ENCODE measurements around the gene FADS2. TPM values are rescaled to one million over a fixed set of nuclear protein-coding genes. Genes with fewer than 3 reads are reported as not detected.

FADS2 gene
- total and polyA plus RNA-seq, 10 of the 15 experiments (the other 5 are each of a cell fraction or from before 2014, with no cell fraction given) = 3.3 to 313 (median 149) TPM

DNA sequence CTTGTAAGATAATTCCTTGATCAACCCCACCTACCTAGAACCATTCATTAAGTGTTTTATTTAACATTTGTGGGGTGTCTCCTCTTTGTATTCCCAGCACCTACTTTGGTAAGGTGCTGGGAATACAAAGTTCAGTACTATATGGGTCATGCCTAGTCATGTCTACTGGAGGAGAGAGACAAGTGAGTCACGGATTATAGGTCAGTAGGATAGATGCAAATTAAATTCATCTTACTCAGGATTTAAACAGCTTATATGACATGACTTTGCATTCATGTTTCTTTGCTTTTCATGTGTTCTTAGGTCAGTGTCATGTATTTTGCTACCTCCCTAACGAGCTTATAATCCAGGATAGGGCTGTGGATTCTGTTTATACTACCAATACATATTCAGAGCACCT, 7.9 kb upstream of the FADS2 start (continued):
- TF ChIP-seq, protein P1, sequence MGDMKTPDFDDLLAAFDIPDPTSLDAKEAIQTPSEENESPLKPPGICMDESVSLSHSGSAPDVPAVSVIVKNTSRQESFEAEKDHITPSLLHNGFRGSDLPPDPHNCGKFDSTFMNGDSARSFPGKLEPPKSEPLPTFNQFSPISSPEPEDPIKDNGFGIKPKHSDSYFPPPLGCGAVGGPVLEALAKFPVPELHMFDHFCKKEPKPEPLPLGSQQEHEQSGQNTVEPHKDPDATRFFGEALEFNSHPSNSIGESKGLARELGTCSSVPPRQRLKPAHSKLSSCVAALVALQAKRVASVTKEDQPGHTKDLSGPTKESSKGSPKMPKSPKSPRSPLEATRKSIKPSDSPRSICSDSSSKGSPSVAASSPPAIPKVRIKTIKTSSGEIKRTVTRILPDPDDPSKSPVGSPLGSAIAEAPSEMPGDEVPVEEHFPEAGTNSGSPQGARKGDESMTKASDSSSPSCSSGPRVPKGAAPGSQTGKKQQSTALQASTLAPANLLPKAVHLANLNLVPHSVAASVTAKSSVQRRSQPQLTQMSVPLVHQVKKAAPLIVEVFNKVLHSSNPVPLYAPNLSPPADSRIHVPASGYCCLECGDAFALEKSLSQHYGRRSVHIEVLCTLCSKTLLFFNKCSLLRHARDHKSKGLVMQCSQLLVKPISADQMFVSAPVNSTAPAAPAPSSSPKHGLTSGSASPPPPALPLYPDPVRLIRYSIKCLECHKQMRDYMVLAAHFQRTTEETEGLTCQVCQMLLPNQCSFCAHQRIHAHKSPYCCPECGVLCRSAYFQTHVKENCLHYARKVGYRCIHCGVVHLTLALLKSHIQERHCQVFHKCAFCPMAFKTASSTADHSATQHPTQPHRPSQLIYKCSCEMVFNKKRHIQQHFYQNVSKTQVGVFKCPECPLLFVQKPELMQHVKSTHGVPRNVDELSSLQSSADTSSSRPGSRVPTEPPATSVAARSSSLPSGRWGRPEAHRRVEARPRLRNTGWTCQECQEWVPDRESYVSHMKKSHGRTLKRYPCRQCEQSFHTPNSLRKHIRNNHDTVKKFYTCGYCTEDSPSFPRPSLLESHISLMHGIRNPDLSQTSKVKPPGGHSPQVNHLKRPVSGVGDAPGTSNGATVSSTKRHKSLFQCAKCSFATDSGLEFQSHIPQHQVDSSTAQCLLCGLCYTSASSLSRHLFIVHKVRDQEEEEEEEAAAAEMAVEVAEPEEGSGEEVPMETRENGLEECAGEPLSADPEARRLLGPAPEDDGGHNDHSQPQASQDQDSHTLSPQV (IDR thresholded peaks at IDR 0.05) = no peak
- TF ChIP-seq, protein P2, sequence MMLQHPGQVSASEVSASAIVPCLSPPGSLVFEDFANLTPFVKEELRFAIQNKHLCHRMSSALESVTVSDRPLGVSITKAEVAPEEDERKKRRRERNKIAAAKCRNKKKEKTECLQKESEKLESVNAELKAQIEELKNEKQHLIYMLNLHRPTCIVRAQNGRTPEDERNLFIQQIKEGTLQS (IDR thresholded peaks at IDR 0.05; ENCODE audit: borderline replicate concordance, extremely low read depth, low read depth, low read length) = no peak
- TF ChIP-seq RBBP5 (conservative IDR thresholded peaks at IDR 0.05) (no peak), NR2F1 (conservative IDR thresholded peaks at IDR 0.05) (no peak), SIX5 (IDR thresholded peaks at IDR 0.05; ENCODE audit: low read depth, low read length, severe bottlenecking) (no peak), POLR2A (IDR thresholded peaks at IDR 0.05; ENCODE audit: low read depth, low read length) (no peak)
- TF ChIP-seq, protein P3, sequence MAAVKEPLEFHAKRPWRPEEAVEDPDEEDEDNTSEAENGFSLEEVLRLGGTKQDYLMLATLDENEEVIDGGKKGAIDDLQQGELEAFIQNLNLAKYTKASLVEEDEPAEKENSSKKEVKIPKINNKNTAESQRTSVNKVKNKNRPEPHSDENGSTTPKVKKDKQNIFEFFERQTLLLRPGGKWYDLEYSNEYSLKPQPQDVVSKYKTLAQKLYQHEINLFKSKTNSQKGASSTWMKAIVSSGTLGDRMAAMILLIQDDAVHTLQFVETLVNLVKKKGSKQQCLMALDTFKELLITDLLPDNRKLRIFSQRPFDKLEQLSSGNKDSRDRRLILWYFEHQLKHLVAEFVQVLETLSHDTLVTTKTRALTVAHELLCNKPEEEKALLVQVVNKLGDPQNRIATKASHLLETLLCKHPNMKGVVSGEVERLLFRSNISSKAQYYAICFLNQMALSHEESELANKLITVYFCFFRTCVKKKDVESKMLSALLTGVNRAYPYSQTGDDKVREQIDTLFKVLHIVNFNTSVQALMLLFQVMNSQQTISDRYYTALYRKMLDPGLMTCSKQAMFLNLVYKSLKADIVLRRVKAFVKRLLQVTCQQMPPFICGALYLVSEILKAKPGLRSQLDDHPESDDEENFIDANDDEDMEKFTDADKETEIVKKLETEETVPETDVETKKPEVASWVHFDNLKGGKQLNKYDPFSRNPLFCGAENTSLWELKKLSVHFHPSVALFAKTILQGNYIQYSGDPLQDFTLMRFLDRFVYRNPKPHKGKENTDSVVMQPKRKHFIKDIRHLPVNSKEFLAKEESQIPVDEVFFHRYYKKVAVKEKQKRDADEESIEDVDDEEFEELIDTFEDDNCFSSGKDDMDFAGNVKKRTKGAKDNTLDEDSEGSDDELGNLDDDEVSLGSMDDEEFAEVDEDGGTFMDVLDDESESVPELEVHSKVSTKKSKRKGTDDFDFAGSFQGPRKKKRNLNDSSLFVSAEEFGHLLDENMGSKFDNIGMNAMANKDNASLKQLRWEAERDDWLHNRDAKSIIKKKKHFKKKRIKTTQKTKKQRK (IDR thresholded peaks at IDR 0.05; ENCODE audit: low read depth, low read length) = no peak

All from GM12878 (cell line).